Measurements from ENCODE around the gene AOPEP. TPM values are rescaled to one million over a fixed set of nuclear protein-coding genes. Genes with fewer than 3 reads are reported as not detected.

Gene AOPEP
- total and polyA plus RNA-seq, 4 donors = 210 to 311 (median 285) TPM

GRCh38 chr9:94743035-94743954 is 16.8 kb downstream of the AOPEP start:
- H3K27me3 ChIP-seq (ENCODE audit: control insufficient read depth in 1 of 2, insufficient read depth in 2 of 2, low read length in 1 of 2) = no peaks in the 10 kb centered on the region
- H3K27ac ChIP-seq (ENCODE audit: low read depth in 1 of 2, low read length in 2 of 2) = no peak overlapping the region
- ATAC-seq (ENCODE audit: low FRiP score) (peak; percentile 33), DNase-seq (no peak)
- 56 to 69% methylated on average over 6 of the region's 6 CpGs for WGBS, 2 donors
- intact Hi-C loops (cut with DNase I) = no loop called here
- H3K36me3 ChIP-seq (ENCODE audit: control insufficient read depth in 1 of 2, insufficient read depth in 2 of 2, low read length in 1 of 2) = no peaks in the 10 kb centered on the region
- H3K4me1 ChIP-seq (ENCODE audit: control insufficient read depth in 1 of 2, insufficient read depth in 2 of 2, low read length in 2 of 2) = peaks cover 4 to 7% of the 10 kb centered on the region in 2 donors
- no peaks in the 10 kb centered on the region for H3K9me3 ChIP-seq (ENCODE audit: control insufficient read depth, low read length)
- no peak overlapping the region for H3K4me3 ChIP-seq (ENCODE audit: low read length in 2 of 2)

GRCh38 chr9:94745806-94746540 is 19.5 kb downstream of the AOPEP start:
- ATAC-seq (ENCODE audit: low FRiP score) = no peak
- H3K4me3 ChIP-seq (ENCODE audit: low read length in 2 of 2) = no peak overlapping the region

GRCh38 chr9:94746541-94747370 is 20.3 kb downstream of the AOPEP start:
- no peak overlapping the region for H3K27ac ChIP-seq (ENCODE audit: low read depth in 1 of 2, low read length in 2 of 2)
- H3K9me3 ChIP-seq (ENCODE audit: control insufficient read depth, low read length) = no peaks in the 10 kb centered on the region
- H3K4me3 ChIP-seq (ENCODE audit: low read length in 2 of 2) = no peak overlapping the region
- H3K27me3 ChIP-seq (ENCODE audit: control insufficient read depth in 1 of 2, insufficient read depth in 2 of 2, low read length in 1 of 2) = no peaks in the 10 kb centered on the region
- 52 to 74% methylated on average over 4 of the region's 4 CpGs for WGBS, 2 donors
- H3K36me3 ChIP-seq (ENCODE audit: control insufficient read depth in 1 of 2, insufficient read depth in 2 of 2, low read length in 1 of 2) = no peaks in the 10 kb centered on the region
- H3K4me1 ChIP-seq (ENCODE audit: control insufficient read depth in 1 of 2, insufficient read depth in 2 of 2, low read length in 2 of 2) = no peaks in the 10 kb centered on the region
- intact Hi-C loops (cut with DNase I) = no loop called here
- no peak for ATAC-seq (ENCODE audit: low FRiP score)
- no peak for DNase-seq

More at GRCh38 chr9:94745806-94746540, 19.5 kb downstream of the AOPEP start:
- Histone ChIP-seq H3K36me3 (ENCODE audit: control insufficient read depth in 1 of 2, insufficient read depth in 2 of 2, low read length in 1 of 2) (no peaks in the 10 kb centered on the region), H3K27ac (ENCODE audit: low read depth in 1 of 2, low read length in 2 of 2) (no peak overlapping the region), H3K9me3 (ENCODE audit: control insufficient read depth, low read length) (no peaks in the 10 kb centered on the region), H3K27me3 (ENCODE audit: control insufficient read depth in 1 of 2, insufficient read depth in 2 of 2, low read length in 1 of 2) (no peaks in the 10 kb centered on the region), H3K4me1 (ENCODE audit: control insufficient read depth in 1 of 2, insufficient read depth in 2 of 2, low read length in 2 of 2) (no peaks in the 10 kb centered on the region)
- no peak for DNase-seq
- intact Hi-C loops (cut with DNase I) = no loop called here
- 95 to 96% methylated on average over 8 of the region's 8 CpGs for WGBS, 2 donors

GRCh38 chr9:94754976-94755475 is 28.5 kb downstream of the AOPEP start:
- no peaks in the 10 kb centered on the region for H3K4me1 ChIP-seq (ENCODE audit: control insufficient read depth in 1 of 2, insufficient read depth in 2 of 2, low read length in 2 of 2)
- no peaks in the 10 kb centered on the region for H3K9me3 ChIP-seq (ENCODE audit: control insufficient read depth, low read length)
- ATAC-seq (ENCODE audit: low FRiP score) (no peak), DNase-seq (no peak)
- no peak overlapping the region for H3K4me3 ChIP-seq (ENCODE audit: low read length in 2 of 2)
- H3K36me3 ChIP-seq (ENCODE audit: control insufficient read depth in 1 of 2, insufficient read depth in 2 of 2, low read length in 1 of 2) = no peaks in the 10 kb centered on the region
- H3K27ac ChIP-seq (ENCODE audit: low read depth in 1 of 2, low read length in 2 of 2) = no peak overlapping the region
- intact Hi-C loops (cut with DNase I) = no loop called here
- whole genome bisulfite sequencing, 2 donors = 63 to 68% methylated on average over 4 of the region's 4 CpGs
- H3K27me3 ChIP-seq (ENCODE audit: control insufficient read depth in 1 of 2, insufficient read depth in 2 of 2, low read length in 1 of 2) = no peaks in the 10 kb centered on the region

GRCh38 chr9:94757158-94757557 is 30.7 kb downstream of the AOPEP start:
- 82 to 83% methylated on average over 4 of the region's 4 CpGs for WGBS, 2 donors
- intact Hi-C loops (cut with DNase I) = no loop called here
- H3K27me3 ChIP-seq (ENCODE audit: control insufficient read depth in 1 of 2, insufficient read depth in 2 of 2, low read length in 1 of 2) = no peaks in the 10 kb centered on the region
- H3K4me1 ChIP-seq (ENCODE audit: control insufficient read depth in 1 of 2, insufficient read depth in 2 of 2, low read length in 2 of 2) = no peaks in the 10 kb centered on the region
- no peak for DNase-seq
- H3K9me3 ChIP-seq (ENCODE audit: control insufficient read depth, low read length) = no peaks in the 10 kb centered on the region
- H3K4me3 ChIP-seq (ENCODE audit: low read length in 2 of 2) = no peak overlapping the region
- peaks cover 0 to 8% of the 10 kb centered on the region in 2 donors for H3K36me3 ChIP-seq (ENCODE audit: control insufficient read depth in 1 of 2, insufficient read depth in 2 of 2, low read length in 1 of 2)
- no peak overlapping the region for H3K27ac ChIP-seq (ENCODE audit: low read depth in 1 of 2, low read length in 2 of 2)
- ATAC-seq (ENCODE audit: low FRiP score) = no peak

GRCh38 chr9:94758031-94758430 is 31.5 kb downstream of the AOPEP start:
- no peak for ATAC-seq (ENCODE audit: low FRiP score)
- WGBS, 2 donors = 92 to 100% methylated on average over 1 of the region's 1 CpG
- H3K9me3 ChIP-seq (ENCODE audit: control insufficient read depth, low read length) = no peaks in the 10 kb centered on the region
- DNase-seq = no peak
- H3K27ac ChIP-seq (ENCODE audit: low read depth in 1 of 2, low read length in 2 of 2) = no peak overlapping the region
- H3K4me1 ChIP-seq (ENCODE audit: control insufficient read depth in 1 of 2, insufficient read depth in 2 of 2, low read length in 2 of 2) = no peaks in the 10 kb centered on the region
- H3K36me3 ChIP-seq (ENCODE audit: control insufficient read depth in 1 of 2, insufficient read depth in 2 of 2, low read length in 1 of 2) = peaks cover 0 to 8% of the 10 kb centered on the region in 2 donors
- H3K4me3 ChIP-seq (ENCODE audit: low read length in 2 of 2) = no peak overlapping the region
- intact Hi-C loops (cut with DNase I) = no loop called here
- no peaks in the 10 kb centered on the region for H3K27me3 ChIP-seq (ENCODE audit: control insufficient read depth in 1 of 2, insufficient read depth in 2 of 2, low read length in 1 of 2)

- ATAC-seq (ENCODE audit: low FRiP score) (no peak), DNase-seq (no peak)
- H3K27ac ChIP-seq (ENCODE audit: low read depth in 1 of 2, low read length in 2 of 2) = no peak overlapping the region
- H3K9me3 ChIP-seq (ENCODE audit: control insufficient read depth, low read length) = no peaks in the 10 kb centered on the region
- intact Hi-C loops (cut with DNase I) = no loop called here
- H3K4me3 ChIP-seq (ENCODE audit: low read length in 2 of 2) = no peak overlapping the region
- H3K27me3 ChIP-seq (ENCODE audit: control insufficient read depth in 1 of 2, insufficient read depth in 2 of 2, low read length in 1 of 2) = no peaks in the 10 kb centered on the region
- 87 to 95% methylated on average over 1 of the region's 1 CpG for WGBS, 2 donors
- no peaks in the 10 kb centered on the region for H3K4me1 ChIP-seq (ENCODE audit: control insufficient read depth in 1 of 2, insufficient read depth in 2 of 2, low read length in 2 of 2)
- peaks cover 0 to 8% of the 10 kb centered on the region in 2 donors for H3K36me3 ChIP-seq (ENCODE audit: control insufficient read depth in 1 of 2, insufficient read depth in 2 of 2, low read length in 1 of 2)
Measured at GRCh38 chr9:94758880-94759279, 32.4 kb downstream of the AOPEP start.

GRCh38 chr9:94760010-94760409 is 33.5 kb downstream of the AOPEP start:
- DNase-seq = no peak
- WGBS, 2 donors = 84 to 86% methylated on average over 7 of the region's 7 CpGs

More at GRCh38 chr9:94760010-94760409, 33.5 kb downstream of the AOPEP start:
- no peak overlapping the region for H3K27ac ChIP-seq (ENCODE audit: low read depth in 1 of 2, low read length in 2 of 2)
- ATAC-seq (ENCODE audit: low FRiP score) = no peak
- no peaks in the 10 kb centered on the region for H3K27me3 ChIP-seq (ENCODE audit: control insufficient read depth in 1 of 2, insufficient read depth in 2 of 2, low read length in 1 of 2)
- H3K36me3 ChIP-seq (ENCODE audit: control insufficient read depth in 1 of 2, insufficient read depth in 2 of 2, low read length in 1 of 2) = peaks cover 0 to 8% of the 10 kb centered on the region in 2 donors
- H3K4me3 ChIP-seq (ENCODE audit: low read length in 2 of 2) = no peak overlapping the region
- no peaks in the 10 kb centered on the region for H3K4me1 ChIP-seq (ENCODE audit: control insufficient read depth in 1 of 2, insufficient read depth in 2 of 2, low read length in 2 of 2)
- H3K9me3 ChIP-seq (ENCODE audit: control insufficient read depth, low read length) = no peaks in the 10 kb centered on the region
- intact Hi-C loops (cut with DNase I) = no loop called here

All from aorta (tissue), 5 donors.